H1 (cell line): ENCODE results near the gene TRIM68. TPM values are rescaled to one million over a fixed set of nuclear protein-coding genes. Genes with fewer than 3 reads are reported as not detected.

Source experiments
- CTCF ChIA-PET: fragments of 300-600 bp; sonication (Branson Sonifier 250); formaldehyde crosslinking; loops from one replicate; lab custom pipeline; 2021; ENCODE audit not compliant: partially characterized antibody; lab: Charles Lee
- POLR2A ChIA-PET: fragments of 300-600 bp; sonication (Branson Sonifier 250); formaldehyde crosslinking; loops from one replicate; lab custom pipeline; 2021; ENCODE audit warnings: inconsistent platforms; ENCODE audit not compliant: partially characterized antibody; lab: Charles Lee
- DNase-seq, 2 experiments: peaks; one replicate each; pipeline versions ENCODE4 v3.0.0 to v3.0.0-alpha.2; 2010 to 2022; ENCODE audit warnings: low spot score in 2 of 2, low read depth in 1 of 2, mixed read lengths in 1 of 2
- FAIRE-seq: peaks from 2 replicates; lab custom pipeline; 2011; peaks lifted over from hg19 to GRCh38; lab: Jason Lieb, UNC
- H2AFZ ChIP-seq: 2 replicates; pipeline ENCODE4 v1.8.1; 2012; ENCODE audit warnings: low read length, inconsistent platforms
- H2AK5ac ChIP-seq: 2 replicates; pipeline ENCODE4 v1.6.1; 2013; ENCODE audit warnings: low read depth, low read length
- H2BK120ac ChIP-seq: replicated peaks from 2 replicates; pipeline ENCODE3; 2013; ENCODE audit warnings: low read depth, low read length, inconsistent platforms
- H2BK12ac ChIP-seq: 2 replicates; pipeline ENCODE4 v1.6.1; 2013; ENCODE audit warnings: low read depth, low read length
- H2BK15ac ChIP-seq: 2 replicates; pipeline ENCODE4 v1.6.1; 2013; ENCODE audit warnings: low read length
- H2BK20ac ChIP-seq: 2 replicates; pipeline ENCODE4 v1.6.1; 2013; ENCODE audit warnings: low read length
- H2BK5ac ChIP-seq: 2 replicates; pipeline ENCODE4 v1.6.1; 2013; ENCODE audit warnings: low read depth, low read length
- H3K14ac ChIP-seq: 2 replicates; pipeline ENCODE4 v1.6.1; 2013; ENCODE audit warnings: inconsistent platforms; ENCODE audit not compliant: insufficient read length
- H3K18ac ChIP-seq: 2 replicates; pipeline ENCODE4 v1.6.1; 2013; ENCODE audit warnings: low read length; ENCODE audit errors: extremely low read depth
- H3K23ac ChIP-seq: 2 replicates; pipeline ENCODE4 v1.6.1; 2013; ENCODE audit warnings: inconsistent platforms; ENCODE audit not compliant: insufficient read length
- H3K23me2 ChIP-seq: 2 replicates; pipeline ENCODE4 v1.6.1; 2013; ENCODE audit warnings: low read depth, low read length
- H3K27ac ChIP-seq: 2 replicates; pipeline ENCODE4 v1.6.1; 2011; ENCODE audit warnings: low read depth, low read length, inconsistent platforms
- H3K27me3 ChIP-seq, 4 experiments: replicated peaks in 1 of 4; 1 replicate in 1 of 4; 2 replicates in 3 of 4; pipeline versions ENCODE4 v1.6.1 to v1.8.1; 2011 to 2013; ENCODE audit warnings: low read length in 3 of 4, mild to moderate bottlenecking in 3 of 4, inconsistent platforms in 2 of 4, mixed read lengths in 2 of 4, moderate library complexity in 1 of 4; ENCODE audit not compliant: control insufficient read depth in 3 of 4, insufficient read depth in 3 of 4; ENCODE audit errors: extremely low read depth in 1 of 4
- H3K36me3 ChIP-seq, 4 experiments: 2 replicates each; pipeline versions ENCODE4 v1.6.1 to v1.8.1; 2011 to 2013; ENCODE audit warnings: mild to moderate bottlenecking in 4 of 4, low read length in 3 of 4, moderate library complexity in 2 of 4, control low read depth in 1 of 4, inconsistent platforms in 1 of 4; ENCODE audit not compliant: insufficient read depth in 4 of 4, control insufficient read depth in 2 of 4
- H3K4ac ChIP-seq: replicated peaks from 2 replicates; pipeline ENCODE3; 2013; ENCODE audit warnings: low read length, low read depth, mixed read lengths, inconsistent platforms; ENCODE audit not compliant: insufficient read length
- H3K4me1 ChIP-seq, 4 experiments: replicated peaks in 1 of 4; 1 replicate in 1 of 4; 2 replicates in 3 of 4; pipeline versions ENCODE4 v1.6.1 to v1.8.1; 2011 to 2013; ENCODE audit warnings: low read length in 3 of 4, inconsistent platforms in 2 of 4, mixed read lengths in 1 of 4; ENCODE audit not compliant: insufficient read depth in 4 of 4, control insufficient read depth in 3 of 4
- H3K4me2 ChIP-seq, 2 experiments: 2 replicates each; pipeline versions ENCODE4 v1.6.1 to v1.8.1; 2011 to 2013; ENCODE audit warnings: low read depth in 2 of 2, low read length in 2 of 2, control low read depth in 1 of 2, inconsistent platforms in 1 of 2, mild to moderate bottlenecking in 1 of 2; ENCODE audit not compliant: insufficient read depth in 1 of 2
- H3K4me3 ChIP-seq, 4 experiments: fragments of 200-600, 300-600 bp in 1 of 4; sonication (generic), shearing (Covaris generic), sonication (Bioruptor Twin) in 1 of 4; 2 replicates each; pipeline versions ENCODE4 v1.5.1 to v1.8.1; 2011 to 2016; ENCODE audit warnings: low read length in 4 of 4, low read depth in 3 of 4, control low read depth in 2 of 4, inconsistent platforms in 2 of 4, mild to moderate bottlenecking in 2 of 4, mixed read lengths in 1 of 4, moderate library complexity in 1 of 4; ENCODE audit not compliant: insufficient read depth in 2 of 4; ENCODE audit errors: extremely low read depth in 1 of 4
- H3K56ac ChIP-seq: replicated peaks from 2 replicates; pipeline ENCODE3; 2013; ENCODE audit warnings: low read depth, mild to moderate bottlenecking, mixed read lengths, low read length, inconsistent platforms; ENCODE audit not compliant: insufficient read length
- H3K79me1 ChIP-seq: 2 replicates; pipeline ENCODE4 v1.6.1; 2013; ENCODE audit warnings: low read depth, low read length, control low read depth
- H3K79me2 ChIP-seq, 2 experiments: 2 replicates each; pipeline versions ENCODE4 v1.6.1 to v1.8.1; 2012 to 2013; ENCODE audit warnings: low read length in 2 of 2, mild to moderate bottlenecking in 2 of 2, inconsistent platforms in 1 of 2; ENCODE audit not compliant: insufficient read depth in 2 of 2, control insufficient read depth in 1 of 2
- H3K9ac ChIP-seq, 4 experiments: replicated peaks in 1 of 4; 1 replicate in 1 of 4; 2 replicates in 3 of 4; pipeline versions ENCODE4 v1.6.1 to v1.8.1; 2011 to 2013; ENCODE audit warnings: low read depth in 3 of 4, low read length in 3 of 4, control low read depth in 2 of 4, mild to moderate bottlenecking in 2 of 4, moderate library complexity in 2 of 4, inconsistent platforms in 1 of 4; ENCODE audit errors: extremely low read depth in 1 of 4
- H3K9me3 ChIP-seq, 2 experiments: 2 replicates each; pipeline versions ENCODE4 v1.6.1 to v1.8.1; 2012 to 2013; ENCODE audit warnings: mild to moderate bottlenecking in 2 of 2, moderate library complexity in 2 of 2, control low read depth in 1 of 2, inconsistent platforms in 1 of 2, low read depth in 1 of 2, low read length in 1 of 2, mixed read lengths in 1 of 2; ENCODE audit not compliant: insufficient read depth in 2 of 2
- H4K20me1 ChIP-seq, 2 experiments: replicated peaks in 1 of 2; 2 replicates each; pipeline versions ENCODE3 to v1.8.1; 2011 to 2013; ENCODE audit warnings: inconsistent platforms in 2 of 2, low read length in 2 of 2, mild to moderate bottlenecking in 1 of 2; ENCODE audit not compliant: insufficient read depth in 2 of 2, control insufficient read depth in 1 of 2
- H4K5ac ChIP-seq: 2 replicates; pipeline ENCODE4 v1.6.1; 2013; ENCODE audit warnings: low read length, low read depth, mixed read lengths, inconsistent platforms; ENCODE audit not compliant: insufficient read length
- H4K8ac ChIP-seq: 2 replicates; pipeline ENCODE4 v1.8.0; 2013; ENCODE audit warnings: mild to moderate bottlenecking, moderate library complexity, low read length, inconsistent platforms; ENCODE audit not compliant: insufficient read depth; ENCODE audit errors: extremely low read depth
- H4K91ac ChIP-seq: replicated peaks from 2 replicates; pipeline ENCODE3; 2013; ENCODE audit warnings: low read length, mixed read lengths, inconsistent platforms; ENCODE audit not compliant: insufficient read length
- CBX8 ChIP-seq: fragments of 300-800, 300-1000 bp; sonication (generic); IDR thresholded peaks from 2 replicates; pipeline ENCODE4 v1.7.1; 2016; ENCODE audit warnings: low read depth, low read length, borderline replicate concordance
- HDAC2 ChIP-seq, 2 experiments: fragments of 300-600 bp in 1 of 2; sonication (generic) in 1 of 2; IDR thresholded peaks; 2 replicates each; pipeline ENCODE4 v1.6.1; 2011 to 2012; ENCODE audit warnings: low read depth in 2 of 2, low read length in 2 of 2, mild to moderate bottlenecking in 2 of 2, moderate library complexity in 2 of 2, borderline replicate concordance in 1 of 2, inconsistent platforms in 1 of 2
- SUZ12 ChIP-seq: fragments of 200-600 bp; sonication (generic); IDR thresholded peaks from 2 replicates; pipeline ENCODE4 v1.6.1; 2012; ENCODE audit warnings: mild to moderate bottlenecking, inconsistent platforms, low read length, moderate library complexity, mixed read lengths
- TAF1 ChIP-seq: IDR thresholded peaks from 2 replicates; pipeline ENCODE4 v1.6.1; 2011; ENCODE audit warnings: mild to moderate bottlenecking, low read depth, low read length
- ZNF274 ChIP-seq: IDR thresholded peaks from 2 replicates; pipeline ENCODE4 v1.7.0; 2012; ENCODE audit warnings: low read length, borderline replicate concordance; ENCODE audit errors: extremely low read depth
- WGBS, 2 experiments: shearing (Covaris generic) in 1 of 2; methylation state at CpG; one replicate each; pipeline versions ENCODE4 v1.1.6 to v1.1.7; 2013 to 2015; ENCODE audit warnings: low lambda C conversion rate in 2 of 2, mixed read lengths in 2 of 2, inconsistent platforms in 1 of 2, low coverage in 1 of 2, missing lambda C conversion rate in 1 of 2; ENCODE audit not compliant: insufficient replicate concordance in 2 of 2, insufficient coverage in 1 of 2, insufficient read length in 1 of 2; ENCODE audit errors: extremely low coverage in 1 of 2, missing lambda C conversion rate in 1 of 2; 5-methylcytosine and 5-hydroxymethylcytosine counted together
- polyA plus RNA-seq, 7 experiments: library from polyadenylated mRNA; depleted of rRNA in 3 of 7; stranded (reverse) in 5 of 7; unstranded in 2 of 7; fragments of >200 nt in 5 of 7; fragments of 200-250 nt in 2 of 7; gene quantifications; 1 replicate in 5 of 7; 2 replicates in 1 of 7; 4 replicates in 1 of 7; pipeline versions ENCODE4 v1.2.1 to v1.2.3, GENCODE V29; 2011 to 2013; ENCODE audit warnings: missing spikeins in 2 of 7, mixed read lengths in 2 of 7
- total RNA-seq: library from RNA; stranded (reverse); fragmentation: NEBNext Ultra II Directional; extraction: Animal tissue kit (Norgen Biotek cat#: 25700); gene quantifications from 2 replicates; pipeline ENCODE4 v1.2.1, GENCODE V29; 2021

The TRIM68 gene
- total and polyA plus RNA-seq, 2 of the 8 experiments (the other 6 are each of a cell fraction or from before 2014, with no cell fraction given): 3.4 to 5.7 TPM

- POLR2A ChIA-PET: interaction anchor here (1.4 kb wide), 1 partner anchor 10 kb away, joined by 3 read pairs; no protein-coding TSS in a partner anchor
- H2AK5ac ChIP-seq: no peak within 1 kb of the TSS
- no peaks in the 10 kb centered on the region; the same call in 1 of the 2 replicates for H3K23me2 ChIP-seq
- H4K91ac ChIP-seq: no peak within 1 kb of the TSS
- no peak within 1 kb of the TSS for H3K18ac ChIP-seq
- no peak within 1 kb of the TSS for H3K27ac ChIP-seq
- H4K20me1 ChIP-seq: no peaks in the 10 kb centered on the region
- H3K23ac ChIP-seq: no peak within 1 kb of the TSS
- H3K27me3 ChIP-seq: no peaks in the 10 kb centered on the region
- no peak within 1 kb of the TSS for H2AFZ ChIP-seq
- no peak within 1 kb of the TSS for H3K4ac ChIP-seq
- H3K79me1 ChIP-seq: no peaks in the 10 kb centered on the region
- DNase-seq: no peak
- WGBS, 2 experiments: 75% methylated on average over 1 of the region's 1 CpG; no CpG with 5 or more reads in 1 of the 2 experiments
- no peak within 1 kb of the TSS for H3K9ac ChIP-seq
- no peaks in the 10 kb centered on the region; a peak in 1 of 8 replicates for H3K36me3 ChIP-seq
- CTCF ChIA-PET: no interaction called here
- no peak for TF ChIP-seq TAF1
- TF ChIP-seq ZNF274: no peak
- no peak for TF ChIP-seq SUZ12
- TF ChIP-seq CBX8: no peak
- TF ChIP-seq HDAC2 (IDR thresholded peaks at IDR 0.05; ENCODE audit: borderline replicate concordance in 1 of 2, low read depth in 2 of 2, low read length in 2 of 2): no peak
- H2BK5ac ChIP-seq: no peak within 1 kb of the TSS
- no peaks in the 10 kb centered on the region for H3K9me3 ChIP-seq
- H4K5ac ChIP-seq: no peak within 1 kb of the TSS
- H3K4me1 ChIP-seq: no peaks in the 10 kb centered on the region
- no peak within 1 kb of the TSS for H2BK12ac ChIP-seq
- no peak within 1 kb of the TSS for H2BK15ac ChIP-seq
- H3K56ac ChIP-seq: no peak within 1 kb of the TSS
- no peak within 1 kb of the TSS for H2BK120ac ChIP-seq
- H3K14ac ChIP-seq: no peak within 1 kb of the TSS
- FAIRE-seq: no peak
- H3K4me3 ChIP-seq: no peak within 1 kb of the TSS
- no peak within 1 kb of the TSS for H3K4me2 ChIP-seq
- H4K8ac ChIP-seq: no peak within 1 kb of the TSS
- H3K79me2 ChIP-seq: no peaks in the 10 kb centered on the region
- no peak within 1 kb of the TSS for H2BK20ac ChIP-seq
Observed at GRCh38 chr11:4593739-4594138, 14.3 kb downstream of the TRIM68 start, which contains the start of gene OR52I1. Gene OR52I1 (plus strand): TSS chr11:4594039. CDS start chr11:4594039, 0 bp downstream.
